A549 treated with DMSO at 1 μM for 4 hours (cell line): ENCODE measurements around the gene ZNF26. TPM values are rescaled to one million over a fixed set of nuclear protein-coding genes. Genes with fewer than 3 reads are reported as not detected.

ENCODE experiments used
- total RNA-seq: library from RNA; stranded (reverse); fragments of 200-300 nt; extraction: Qiagen RNA extraction; gene quantifications from 5 replicates; pipeline ENCODE4 v1.2.3, GENCODE V29; 2022; ENCODE audit warnings: low read depth

The ZNF26 gene, protein sequence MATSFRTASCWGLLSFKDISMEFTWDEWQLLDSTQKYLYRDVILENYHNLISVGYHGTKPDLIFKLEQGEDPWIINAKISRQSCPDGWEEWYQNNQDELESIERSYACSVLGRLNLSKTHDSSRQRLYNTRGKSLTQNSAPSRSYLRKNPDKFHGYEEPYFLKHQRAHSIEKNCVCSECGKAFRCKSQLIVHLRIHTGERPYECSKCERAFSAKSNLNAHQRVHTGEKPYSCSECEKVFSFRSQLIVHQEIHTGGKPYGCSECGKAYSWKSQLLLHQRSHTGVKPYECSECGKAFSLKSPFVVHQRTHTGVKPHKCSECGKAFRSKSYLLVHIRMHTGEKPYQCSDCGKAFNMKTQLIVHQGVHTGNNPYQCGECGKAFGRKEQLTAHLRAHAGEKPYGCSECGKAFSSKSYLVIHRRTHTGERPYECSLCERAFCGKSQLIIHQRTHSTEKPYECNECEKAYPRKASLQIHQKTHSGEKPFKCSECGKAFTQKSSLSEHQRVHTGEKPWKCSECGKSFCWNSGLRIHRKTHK
- 7.4 to 12.0 TPM (median 7.9 TPM) in 5 replicates for total RNA-seq

DNA sequence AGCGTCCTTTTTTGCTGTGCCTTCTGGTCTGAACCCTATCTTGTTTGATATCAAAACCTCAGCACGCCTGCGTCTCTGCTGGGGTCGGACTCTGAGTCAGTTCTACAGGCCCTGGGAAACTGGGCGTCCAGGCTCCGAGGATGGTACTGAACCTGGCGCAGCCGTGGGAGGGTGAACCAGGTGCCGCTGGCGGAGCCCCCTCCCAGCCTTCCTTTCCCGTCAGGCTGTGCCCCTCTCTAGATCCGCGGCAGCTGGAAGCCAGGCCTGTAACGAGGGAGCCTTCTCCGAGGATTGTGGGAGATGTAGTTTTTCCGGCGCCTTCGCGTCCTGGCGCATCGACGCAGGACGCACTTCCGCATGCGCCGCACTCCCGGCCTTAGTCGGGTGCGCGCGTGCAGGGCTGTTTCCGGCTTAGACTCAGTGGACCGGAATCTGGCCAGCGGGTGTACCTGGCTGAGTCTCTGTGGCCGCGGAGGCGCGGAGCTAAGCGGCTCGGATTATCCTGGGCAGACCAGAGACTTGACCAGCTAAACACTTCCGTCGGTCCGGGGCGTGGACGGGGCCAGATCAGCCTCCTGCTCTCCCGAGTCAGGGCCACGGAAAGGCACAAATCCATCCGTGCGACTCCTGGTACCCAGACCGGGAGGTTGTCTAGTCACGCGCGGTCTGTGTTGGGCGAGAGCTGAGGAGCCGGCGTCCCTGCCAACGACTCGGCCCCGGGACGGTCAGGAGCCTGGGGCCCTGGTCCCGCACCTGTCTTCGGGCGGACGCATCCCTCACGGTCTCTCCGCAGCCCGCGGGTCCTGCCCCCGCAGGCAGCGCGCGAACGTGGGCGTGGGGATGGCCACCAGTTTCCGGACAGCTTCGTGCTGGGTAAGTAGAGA is at the start of gene ZNF26:
Gene ZNF26 (plus strand): TSS at position 367 of the 884 bp plus-strand sequence. CDS start 474 bp downstream, at position 841.

DNA sequence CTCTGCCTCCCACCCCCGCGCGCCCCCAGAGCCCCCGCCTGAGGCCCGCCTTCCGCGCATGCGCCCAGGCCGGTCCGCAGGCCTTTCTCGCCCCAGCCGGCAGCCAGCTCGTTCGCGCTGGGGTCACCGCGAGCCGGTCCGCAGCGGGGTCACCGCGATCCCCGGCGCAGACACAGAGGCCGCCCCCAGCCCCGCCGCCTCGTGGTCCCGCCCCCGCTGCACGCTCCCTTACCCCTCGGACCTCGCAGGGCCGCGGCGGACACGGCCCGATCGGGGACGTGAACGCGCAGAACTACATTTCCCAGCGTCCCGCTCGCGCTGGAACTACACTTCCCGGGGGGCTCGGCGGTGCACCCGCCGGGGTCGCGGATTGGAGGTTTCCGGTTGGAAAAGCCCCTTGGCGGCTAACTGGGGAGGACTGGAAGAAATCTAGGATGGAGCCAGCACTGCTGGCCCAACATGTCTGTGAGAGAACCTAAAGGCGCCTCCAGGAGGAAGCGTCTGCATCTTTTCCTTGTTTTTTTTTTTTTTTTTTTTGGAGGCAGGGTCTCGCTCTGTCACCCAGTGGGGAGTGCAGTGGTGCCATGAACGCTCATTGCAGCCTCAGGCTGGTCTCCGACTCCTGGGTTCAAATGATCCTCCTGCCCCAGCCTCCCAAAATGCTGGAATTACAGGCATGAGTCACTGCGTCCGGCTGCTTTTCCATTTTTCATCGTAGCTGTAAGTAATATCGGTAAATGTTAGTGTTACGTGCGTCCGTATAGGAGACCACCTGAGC is 30.0 kb upstream of the ZNF26 start, which contains the start of gene ZNF605:
Gene ZNF605 (minus strand): TSS at position 296 of the 778 bp plus-strand sequence. CDS start 10,671 bp downstream, outside the sequence.

DNA sequence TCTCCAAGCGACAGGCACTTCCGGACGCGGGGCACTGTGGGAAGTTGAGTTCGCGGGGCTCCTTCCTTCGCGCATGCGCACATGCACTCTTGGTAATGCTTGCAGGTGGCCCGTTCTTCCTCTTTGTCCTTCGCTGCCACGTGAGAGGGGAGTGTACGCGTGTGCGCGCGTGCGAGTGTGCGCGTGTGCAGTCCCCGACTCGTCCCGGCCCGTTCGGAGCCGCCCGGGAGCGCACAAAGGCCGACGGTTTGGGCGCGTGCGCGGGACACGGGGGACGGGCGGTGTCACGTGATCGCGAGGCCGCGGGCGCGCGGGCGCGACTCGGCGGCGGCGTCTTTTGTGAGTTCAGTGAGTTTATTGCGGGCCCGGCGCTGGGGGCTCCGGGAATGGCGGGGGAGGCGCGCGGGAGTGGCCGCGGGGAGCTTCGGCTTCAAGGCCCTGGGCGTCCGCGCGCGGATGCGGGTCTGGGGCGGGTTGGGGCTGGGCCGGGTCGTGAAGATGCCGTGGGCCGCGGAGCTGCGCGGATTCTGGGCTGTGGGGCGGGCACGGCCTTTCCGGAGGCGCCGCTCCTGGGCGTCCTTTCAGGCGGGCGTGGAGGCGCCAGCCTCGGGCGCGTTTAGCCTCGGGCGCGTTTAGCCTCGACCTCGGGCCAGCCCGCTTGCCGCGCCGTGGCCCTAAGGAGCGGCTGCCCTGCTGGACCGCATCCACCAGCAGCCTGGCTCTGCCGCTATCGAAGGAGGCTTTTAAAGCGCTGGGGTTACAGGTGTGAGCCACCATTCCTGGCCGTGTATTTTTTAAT is 51.2 kb downstream of the ZNF26 start, which contains the start of gene ZNF84:
Gene ZNF84 (plus strand): TSS at position 303 of the 799 bp plus-strand sequence. CDS start 3,959 bp downstream, outside the sequence.

Other genes with a start within 250 kb of the ZNF26 start
- gene ANKLE2, start 224.5 kb upstream of the ZNF26 start, total RNA-seq, result 79.2 to 96.7 TPM (median 84.8 TPM) in 5 replicates
- 20.1 to 29.0 TPM (median 24.2 TPM) in 5 replicates for gene GOLGA3, start 157.5 kb upstream of the ZNF26 start, total RNA-seq
- gene CHFR, start 98.8 kb upstream of the ZNF26 start, total RNA-seq, result 18.7 to 23.6 TPM (median 22.3 TPM) in 5 replicates
- 3.4 to 5.0 TPM (median 3.9 TPM) in 5 replicates for gene ZNF605, start 30.1 kb upstream of the ZNF26 start, total RNA-seq
- gene ZNF84, start 51.1 kb downstream of the ZNF26 start, total RNA-seq, result 12.1 to 14.2 TPM (median 13.2 TPM) in 5 replicates
- 9.0 to 11.3 TPM (median 10.0 TPM) in 5 replicates for gene ZNF140, start 94.6 kb downstream of the ZNF26 start, total RNA-seq
- 0.32 to 0.55 TPM (median 0.47 TPM) in 5 replicates for gene ZNF891, start 143.9 kb downstream of the ZNF26 start, total RNA-seq
- gene ZNF10, start 144.3 kb downstream of the ZNF26 start, total RNA-seq, result 0.85 to 2.8 TPM (median 1.4 TPM) in 5 replicates
- 11.4 to 18.0 TPM (median 11.9 TPM) in 5 replicates for gene ZNF268, start 195.1 kb downstream of the ZNF26 start, total RNA-seq
- not detected in 5 replicates for gene ANHX, start 249.5 kb downstream of the ZNF26 start, total RNA-seq